OCI-LY7 (cell line): ENCODE data around the gene FLRT1.

Source experiments
- EZH2phosphoT487 ChIP-seq: fragments of 200-600 bp; sonication (generic); IDR thresholded peaks from 2 replicates; pipeline ENCODE4 v1.6.1; 2018; ENCODE audit warnings: low read depth, borderline replicate concordance, mild to moderate bottlenecking, mixed run types, antibody characterized with exemption, low read length, moderate library complexity, mixed read lengths
- TF ChIP-seq, protein P1 (sequence below): fragments of 200-600 bp; sonication (generic); conservative IDR thresholded peaks from 2 replicates; pipeline ENCODE4 v1.5.1; 2014; ENCODE audit warnings: mild to moderate bottlenecking, antibody characterized with exemption, low read length, moderate library complexity, mixed read lengths

GRCh38 chr11:64044730-64045393, 9.1 kb downstream of the FLRT1 start:
- TF ChIP-seq, protein P1, sequence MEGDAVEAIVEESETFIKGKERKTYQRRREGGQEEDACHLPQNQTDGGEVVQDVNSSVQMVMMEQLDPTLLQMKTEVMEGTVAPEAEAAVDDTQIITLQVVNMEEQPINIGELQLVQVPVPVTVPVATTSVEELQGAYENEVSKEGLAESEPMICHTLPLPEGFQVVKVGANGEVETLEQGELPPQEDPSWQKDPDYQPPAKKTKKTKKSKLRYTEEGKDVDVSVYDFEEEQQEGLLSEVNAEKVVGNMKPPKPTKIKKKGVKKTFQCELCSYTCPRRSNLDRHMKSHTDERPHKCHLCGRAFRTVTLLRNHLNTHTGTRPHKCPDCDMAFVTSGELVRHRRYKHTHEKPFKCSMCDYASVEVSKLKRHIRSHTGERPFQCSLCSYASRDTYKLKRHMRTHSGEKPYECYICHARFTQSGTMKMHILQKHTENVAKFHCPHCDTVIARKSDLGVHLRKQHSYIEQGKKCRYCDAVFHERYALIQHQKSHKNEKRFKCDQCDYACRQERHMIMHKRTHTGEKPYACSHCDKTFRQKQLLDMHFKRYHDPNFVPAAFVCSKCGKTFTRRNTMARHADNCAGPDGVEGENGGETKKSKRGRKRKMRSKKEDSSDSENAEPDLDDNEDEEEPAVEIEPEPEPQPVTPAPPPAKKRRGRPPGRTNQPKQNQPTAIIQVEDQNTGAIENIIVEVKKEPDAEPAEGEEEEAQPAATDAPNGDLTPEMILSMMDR, result no peak
- TF ChIP-seq EZH2phosphoT487, result no peak
